Activated naive CD8-positive, alpha-beta T cell treated with anti-CD3 and anti-CD28 coated beads, Interleukin-2, amount 50 U/mL, for 24 hours (primary cell): ENCODE results near the gene GPD2.

Experiments
- ATAC-seq: fragments of 150-1000 bp; cut with Tn5 transposase; one replicate; pipeline ENCODE4 v1.10.0; 2021
- DNase-seq: peaks from one replicate; pipeline ENCODE4 v3.0.0; 2021
- H3K27ac Mint-ChIP-seq: one replicate; pipeline ENCODE4 v1.8.0; 2021; ENCODE audit warnings: mild to moderate bottlenecking, mixed read lengths
- H3K27me3 Mint-ChIP-seq: one replicate; pipeline ENCODE4 v1.8.0; 2021; ENCODE audit warnings: mixed read lengths
- H3K36me3 Mint-ChIP-seq: one replicate; pipeline ENCODE4 v1.8.0; 2021; ENCODE audit warnings: low read depth, mixed read lengths
- H3K4me1 Mint-ChIP-seq: one replicate; pipeline ENCODE4 v1.8.0; 2021; ENCODE audit warnings: mixed read lengths
- H3K4me3 Mint-ChIP-seq: one replicate; pipeline ENCODE4 v1.8.0; 2021; ENCODE audit warnings: mild to moderate bottlenecking, moderate library complexity, mixed read lengths
- H3K9me3 Mint-ChIP-seq: one replicate; pipeline ENCODE4 v1.8.0; 2021; ENCODE audit warnings: mixed read lengths

The GPD2 gene

DNA sequence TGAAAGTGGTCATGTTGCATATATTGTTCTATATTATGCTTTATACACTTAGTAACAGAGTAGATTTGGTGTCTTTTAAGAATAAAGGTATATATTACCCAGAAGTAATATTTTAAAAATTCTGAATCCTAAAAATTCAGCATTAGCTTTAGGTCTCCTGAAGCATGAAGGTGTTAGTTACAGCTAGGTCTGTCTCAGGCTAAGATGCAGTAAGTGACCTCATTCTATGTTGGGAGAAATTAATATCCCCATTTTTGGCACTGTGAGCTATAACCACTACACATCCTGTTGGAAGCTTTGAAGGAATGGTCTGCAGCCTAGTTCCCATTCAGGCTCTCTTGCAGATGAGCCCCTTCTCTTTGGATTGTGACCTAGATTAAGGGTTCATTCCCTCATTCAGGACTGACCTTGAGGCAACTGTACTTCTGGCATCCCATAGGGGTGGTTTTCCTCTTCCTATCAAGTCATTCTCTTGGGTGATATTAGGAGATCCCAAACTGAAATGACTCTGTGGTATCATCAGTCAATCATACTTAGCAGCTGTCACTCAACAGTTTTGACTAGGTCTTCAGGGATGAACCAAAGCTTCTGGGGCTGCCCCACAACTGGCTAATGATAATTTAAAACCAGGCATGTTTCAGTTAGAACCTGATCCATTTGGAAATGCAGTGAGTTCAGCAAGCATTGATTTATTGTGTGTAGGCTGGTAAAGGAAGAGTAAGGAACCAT is 117.7 kb downstream of the GPD2 start:
- Mint-ChIP-seq H3K27me3 (no peaks in the 10 kb centered on the region), H3K4me3 (no peak overlapping the region), H3K27ac (no peak overlapping the region), H3K4me1 (no peaks in the 10 kb centered on the region), H3K36me3 (peaks cover 28% of the 10 kb centered on the region), H3K9me3 (no peaks in the 10 kb centered on the region)
- ATAC-seq (no peak), DNase-seq (no peak)

DNA sequence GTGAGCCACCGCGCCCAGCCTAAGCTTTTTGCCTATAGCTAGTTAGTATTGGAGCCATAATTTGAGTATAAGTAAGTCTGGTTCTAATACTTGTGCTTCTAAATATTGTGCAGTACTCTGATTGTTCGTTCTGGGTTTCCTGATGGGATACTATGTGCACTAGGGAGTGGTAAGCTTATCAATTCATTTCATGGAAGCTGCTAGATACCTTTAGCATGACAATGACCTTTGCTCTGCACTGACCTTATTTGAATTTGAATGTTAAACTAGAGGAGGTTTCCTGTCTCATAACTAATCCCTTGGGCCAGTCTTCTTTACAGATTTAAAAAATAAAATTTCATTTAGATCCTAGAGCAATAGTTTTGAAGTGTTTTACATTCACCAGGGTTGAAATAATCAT is 125.1 kb downstream of the GPD2 start:
- Mint-ChIP-seq H3K4me1 (peaks cover 13% of the 10 kb centered on the region), H3K27me3 (no peaks in the 10 kb centered on the region), H3K36me3 (peaks cover 31% of the 10 kb centered on the region), H3K4me3 (no peak overlapping the region), H3K27ac (no peak overlapping the region), H3K9me3 (no peaks in the 10 kb centered on the region)
- DNase-seq: no peak
- ATAC-seq: no peak

DNA sequence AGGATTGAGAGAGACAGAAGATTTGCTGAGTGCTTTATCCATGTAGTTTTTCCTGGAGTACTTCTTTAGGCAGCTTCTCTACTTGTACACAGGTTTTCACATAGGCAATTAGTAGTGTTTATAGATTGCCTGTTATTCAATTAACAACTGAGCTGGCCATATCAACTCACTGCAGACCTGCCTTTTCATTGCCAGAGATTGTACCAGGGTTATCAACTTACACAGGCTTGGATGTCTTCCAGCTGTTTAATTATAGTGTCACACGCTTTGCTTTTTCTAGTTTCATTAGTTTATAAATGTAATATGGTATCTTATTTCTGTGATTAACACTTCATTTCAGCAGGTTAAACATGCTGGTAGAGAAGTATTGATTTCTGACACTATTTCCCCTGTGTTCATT is 125.9 kb downstream of the GPD2 start:
- no peaks in the 10 kb centered on the region for H3K9me3 Mint-ChIP-seq
- H3K4me1 Mint-ChIP-seq: peaks cover 16% of the 10 kb centered on the region
- H3K4me3 Mint-ChIP-seq: no peak overlapping the region
- H3K27ac Mint-ChIP-seq: no peak overlapping the region
- ATAC-seq (no peak), DNase-seq (no peak)
- H3K27me3 Mint-ChIP-seq: no peaks in the 10 kb centered on the region
- peaks cover 31% of the 10 kb centered on the region for H3K36me3 Mint-ChIP-seq

DNA sequence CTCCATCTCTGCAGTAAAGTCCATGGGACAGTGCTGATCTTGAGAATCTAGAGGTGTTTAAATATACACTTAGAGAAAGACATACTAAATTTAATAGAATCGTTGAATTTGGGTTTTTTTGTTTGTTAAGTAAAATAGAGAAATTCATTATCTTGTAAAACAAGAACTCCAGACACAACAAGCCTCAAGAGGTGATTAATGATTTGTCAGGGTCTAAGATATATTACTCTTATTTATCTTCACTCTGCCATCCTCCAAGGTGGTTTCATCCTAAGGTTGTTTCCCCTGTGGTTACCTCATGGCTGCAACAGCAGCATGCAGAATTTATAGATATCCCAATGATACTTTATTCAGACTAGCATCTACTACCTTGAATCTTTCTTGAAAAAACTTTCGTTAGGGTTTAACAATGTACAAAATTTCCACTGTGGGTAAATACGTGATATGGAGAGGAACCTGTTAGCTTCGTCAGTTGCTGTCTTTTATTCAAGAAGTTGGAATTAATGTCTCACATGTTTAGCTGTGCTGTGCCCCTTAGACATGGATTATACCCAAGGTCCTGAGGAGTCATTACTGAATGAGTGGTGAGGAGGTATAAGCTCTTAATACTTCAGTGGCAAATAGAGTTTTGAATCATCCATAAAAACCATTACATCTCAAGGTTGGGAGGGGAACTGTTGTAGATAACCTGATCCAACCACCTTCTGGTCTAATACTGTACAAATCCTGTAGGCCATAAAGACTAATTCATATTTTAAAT is 128.0 kb downstream of the GPD2 start:
- Mint-ChIP-seq H3K27ac (peak overlapping the region; percentile 52), H3K27me3 (no peaks in the 10 kb centered on the region), H3K9me3 (no peaks in the 10 kb centered on the region), H3K4me1 (peaks cover 16% of the 10 kb centered on the region), H3K4me3 (no peak overlapping the region), H3K36me3 (peaks cover 17% of the 10 kb centered on the region)
- DNase-seq: no peak
- peak; percentile 63 for ATAC-seq

DNA sequence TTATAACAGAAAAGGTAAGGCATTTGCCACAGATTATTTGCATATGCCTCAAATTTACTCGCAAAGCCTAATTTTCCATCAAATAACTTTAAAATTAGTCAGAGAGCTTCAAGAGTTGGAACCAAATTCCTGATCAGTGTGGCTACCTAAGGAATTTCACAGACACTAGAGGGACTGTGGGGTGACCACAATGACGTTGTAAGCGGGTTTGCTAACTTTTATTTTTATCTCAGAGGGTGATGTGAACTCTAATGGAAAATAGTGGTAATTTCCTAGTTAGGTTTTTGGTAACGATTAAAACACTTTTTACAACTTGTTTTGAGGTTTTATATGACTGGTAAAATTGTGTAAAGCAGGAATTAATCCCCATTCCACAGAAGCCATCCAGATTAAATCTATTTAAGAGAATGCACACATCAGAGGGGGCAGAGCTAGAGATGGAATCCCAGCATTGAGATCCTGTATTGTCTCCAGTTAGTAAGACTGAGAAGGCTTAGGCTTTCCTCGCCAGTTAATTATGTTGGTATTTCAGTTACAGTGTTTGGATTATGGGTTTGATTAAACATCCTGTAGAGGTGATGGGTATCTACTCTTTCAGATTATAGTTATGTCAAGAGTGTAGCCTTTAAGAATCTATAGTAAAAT is 129.0 kb downstream of the GPD2 start:
- Mint-ChIP-seq H3K27me3 (no peaks in the 10 kb centered on the region), H3K36me3 (peaks cover 21% of the 10 kb centered on the region), H3K9me3 (no peaks in the 10 kb centered on the region), H3K4me3 (peak overlapping the region; percentile 8), H3K27ac (peak overlapping the region; percentile 61), H3K4me1 (peaks cover 16% of the 10 kb centered on the region)
- ATAC-seq (no peak), DNase-seq (no peak)

DNA sequence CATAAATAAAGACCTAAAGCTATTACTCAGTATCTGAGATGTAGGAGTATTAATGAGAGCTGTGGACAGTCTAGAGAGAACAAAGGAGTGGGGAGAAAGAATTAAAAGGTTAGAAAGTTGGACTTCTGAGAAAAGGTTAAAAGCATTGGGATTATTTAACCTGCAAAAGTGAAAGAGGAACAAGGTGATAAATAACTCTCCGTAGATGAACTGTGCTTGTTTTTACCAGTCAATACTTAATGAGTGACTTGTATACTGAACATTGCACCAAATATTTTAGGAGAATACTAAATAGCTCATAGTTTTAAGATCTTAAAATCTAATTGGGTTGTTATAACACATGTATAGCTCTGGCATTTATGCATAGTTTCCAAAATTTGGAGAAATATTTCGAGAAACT is 137.5 kb downstream of the GPD2 start:
- no peak overlapping the region for H3K4me3 Mint-ChIP-seq
- H3K27me3 Mint-ChIP-seq: no peaks in the 10 kb centered on the region
- H3K36me3 Mint-ChIP-seq: peaks cover 53% of the 10 kb centered on the region
- ATAC-seq (no peak), DNase-seq (no peak)
- no peak overlapping the region for H3K27ac Mint-ChIP-seq
- peaks cover 19% of the 10 kb centered on the region for H3K4me1 Mint-ChIP-seq
- H3K9me3 Mint-ChIP-seq: no peaks in the 10 kb centered on the region

DNA sequence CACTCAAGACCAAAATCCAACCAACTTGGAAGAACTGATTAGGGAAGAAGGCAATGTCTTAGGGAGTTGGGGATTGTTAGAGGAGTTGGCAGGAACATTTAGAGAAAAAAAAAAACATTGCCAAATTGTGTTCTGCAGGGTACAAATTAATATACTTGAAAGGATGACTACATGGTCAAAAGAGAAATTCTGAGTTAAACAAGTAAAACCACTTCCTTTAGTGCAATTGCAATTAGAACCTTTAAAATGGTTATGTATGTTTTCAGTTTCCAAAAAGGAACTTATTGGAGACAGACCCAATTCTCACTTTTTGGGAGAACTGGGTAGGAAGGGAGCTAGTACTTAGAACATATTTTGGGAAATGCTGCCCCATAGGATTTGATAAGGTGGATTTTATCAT is 137.9 kb downstream of the GPD2 start:
- peaks cover 19% of the 10 kb centered on the region for H3K4me1 Mint-ChIP-seq
- no peaks in the 10 kb centered on the region for H3K27me3 Mint-ChIP-seq
- peaks cover 53% of the 10 kb centered on the region for H3K36me3 Mint-ChIP-seq
- H3K27ac Mint-ChIP-seq: no peak overlapping the region
- H3K4me3 Mint-ChIP-seq: no peak overlapping the region
- no peaks in the 10 kb centered on the region for H3K9me3 Mint-ChIP-seq
- ATAC-seq (no peak), DNase-seq (no peak)

DNA sequence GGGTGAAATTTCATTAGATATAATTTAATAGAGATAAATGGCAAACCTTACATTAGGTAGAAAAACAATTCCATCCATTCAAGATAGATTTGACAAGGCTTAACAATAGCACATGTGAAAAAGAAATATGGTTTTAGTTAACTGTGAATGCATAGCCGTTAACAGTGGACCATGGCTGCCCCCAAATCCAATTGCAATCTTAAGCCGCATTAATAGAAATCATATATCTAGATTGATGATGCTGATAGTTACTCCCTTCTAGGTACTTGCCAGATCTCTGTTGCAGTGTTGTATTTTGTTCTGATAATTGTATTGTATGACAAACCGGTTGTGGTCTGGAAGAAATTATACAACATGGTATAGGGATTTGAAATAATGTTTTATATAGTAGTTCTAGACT is 139.8 kb downstream of the GPD2 start:
- Mint-ChIP-seq H3K4me1 (peaks cover 24% of the 10 kb centered on the region), H3K27me3 (no peaks in the 10 kb centered on the region), H3K27ac (no peak overlapping the region), H3K9me3 (no peaks in the 10 kb centered on the region), H3K36me3 (peaks cover 49% of the 10 kb centered on the region), H3K4me3 (no peak overlapping the region)
- ATAC-seq (no peak), DNase-seq (no peak)

DNA sequence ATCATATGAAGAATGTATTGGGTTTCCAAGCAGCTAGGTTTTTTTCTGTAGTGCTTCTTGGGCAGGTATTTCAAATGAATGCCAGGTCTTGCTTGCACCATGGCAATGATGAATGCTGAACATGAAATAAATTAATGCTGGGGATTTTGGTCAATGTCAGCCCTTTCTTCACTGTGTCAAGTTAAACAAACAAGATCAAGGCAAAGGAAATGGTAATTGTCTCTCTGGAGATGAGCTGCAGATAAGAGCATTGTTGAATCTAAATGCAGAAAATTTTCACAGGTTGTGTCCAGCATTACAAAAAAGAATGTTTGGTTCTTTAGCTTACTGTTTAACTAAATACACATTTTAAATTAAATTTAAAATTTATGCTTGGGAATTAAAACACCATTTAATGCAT is 144.3 kb downstream of the GPD2 start:
- DNase-seq (no peak), ATAC-seq (no peak)
- H3K4me1 Mint-ChIP-seq: peaks cover 5% of the 10 kb centered on the region
- no peak overlapping the region for H3K27ac Mint-ChIP-seq
- H3K4me3 Mint-ChIP-seq: no peak overlapping the region
- no peaks in the 10 kb centered on the region for H3K27me3 Mint-ChIP-seq
- H3K36me3 Mint-ChIP-seq: peaks cover 21% of the 10 kb centered on the region
- no peaks in the 10 kb centered on the region for H3K9me3 Mint-ChIP-seq

DNA sequence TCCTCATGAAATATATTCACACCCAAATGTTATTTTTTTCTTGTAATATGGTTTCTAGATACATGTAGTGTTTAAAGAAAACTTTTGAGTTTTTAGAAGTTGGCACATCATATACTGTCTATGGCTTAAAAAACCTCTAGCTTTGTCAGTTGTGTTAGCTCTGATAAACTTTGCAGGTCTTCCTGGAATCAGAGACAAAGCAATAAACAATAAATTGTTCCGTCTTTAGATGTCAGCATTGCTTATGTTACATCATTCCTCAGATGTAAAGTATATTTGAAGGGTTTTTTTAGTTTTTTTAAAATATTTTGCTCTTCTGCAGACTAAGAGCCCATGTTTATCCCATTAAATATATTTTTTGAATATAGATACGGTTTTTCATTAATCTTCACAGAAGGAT is 145.1 kb downstream of the GPD2 start:
- Mint-ChIP-seq H3K4me1 (peaks cover 5% of the 10 kb centered on the region), H3K27me3 (no peaks in the 10 kb centered on the region), H3K9me3 (no peaks in the 10 kb centered on the region), H3K27ac (no peak overlapping the region), H3K36me3 (peaks cover 18% of the 10 kb centered on the region), H3K4me3 (no peak overlapping the region)
- DNase-seq: no peak
- ATAC-seq: no peak

DNA sequence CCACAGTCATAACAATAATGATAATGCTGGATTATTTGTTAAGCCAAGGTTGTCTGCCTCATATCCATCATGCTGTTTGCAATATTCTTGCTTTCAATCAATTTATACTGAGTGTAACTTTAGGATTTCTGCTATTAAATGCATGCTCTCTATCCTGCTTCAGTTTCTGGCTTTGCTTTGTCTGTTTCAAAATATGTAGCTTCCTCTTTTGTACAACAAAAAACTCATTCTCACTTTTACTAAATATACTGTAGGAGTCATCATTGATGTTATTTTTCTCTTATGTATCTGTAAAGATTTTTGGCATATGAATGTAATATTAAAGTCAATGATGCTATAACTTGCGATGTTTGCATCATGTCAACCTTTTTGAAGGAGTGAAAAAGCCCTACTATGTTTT is 149.3 kb downstream of the GPD2 start:
- DNase-seq: no peak
- no peak overlapping the region for H3K4me3 Mint-ChIP-seq
- no peaks in the 10 kb centered on the region for H3K27me3 Mint-ChIP-seq
- ATAC-seq: no peak
- H3K27ac Mint-ChIP-seq: no peak overlapping the region
- no peaks in the 10 kb centered on the region for H3K9me3 Mint-ChIP-seq
- peaks cover 7% of the 10 kb centered on the region for H3K36me3 Mint-ChIP-seq
- H3K4me1 Mint-ChIP-seq: peaks cover 8% of the 10 kb centered on the region

DNA sequence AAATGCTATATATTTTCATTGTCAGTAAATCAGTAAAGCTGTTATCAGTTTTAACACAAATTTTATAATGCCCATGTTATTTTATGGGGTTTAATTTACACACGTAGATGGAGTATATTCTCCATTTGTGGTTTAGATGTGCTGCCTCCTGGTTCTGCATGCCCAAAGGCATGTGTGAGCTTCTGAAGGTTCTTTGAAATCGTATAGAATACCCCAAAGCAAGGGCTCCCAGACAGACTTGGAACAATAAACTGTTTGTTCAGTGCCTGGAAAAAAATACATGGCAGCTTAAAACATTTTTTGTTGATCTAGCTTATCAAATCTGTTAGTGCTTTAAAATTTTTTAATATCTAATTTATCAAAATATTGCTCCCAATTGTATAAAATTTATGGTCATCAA is 150.4 kb downstream of the GPD2 start:
- DNase-seq (no peak), ATAC-seq (no peak)
- no peak overlapping the region for H3K27ac Mint-ChIP-seq
- no peaks in the 10 kb centered on the region for H3K27me3 Mint-ChIP-seq
- no peak overlapping the region for H3K4me3 Mint-ChIP-seq
- H3K4me1 Mint-ChIP-seq: peaks cover 4% of the 10 kb centered on the region
- peaks cover 6% of the 10 kb centered on the region for H3K36me3 Mint-ChIP-seq
- no peaks in the 10 kb centered on the region for H3K9me3 Mint-ChIP-seq

DNA sequence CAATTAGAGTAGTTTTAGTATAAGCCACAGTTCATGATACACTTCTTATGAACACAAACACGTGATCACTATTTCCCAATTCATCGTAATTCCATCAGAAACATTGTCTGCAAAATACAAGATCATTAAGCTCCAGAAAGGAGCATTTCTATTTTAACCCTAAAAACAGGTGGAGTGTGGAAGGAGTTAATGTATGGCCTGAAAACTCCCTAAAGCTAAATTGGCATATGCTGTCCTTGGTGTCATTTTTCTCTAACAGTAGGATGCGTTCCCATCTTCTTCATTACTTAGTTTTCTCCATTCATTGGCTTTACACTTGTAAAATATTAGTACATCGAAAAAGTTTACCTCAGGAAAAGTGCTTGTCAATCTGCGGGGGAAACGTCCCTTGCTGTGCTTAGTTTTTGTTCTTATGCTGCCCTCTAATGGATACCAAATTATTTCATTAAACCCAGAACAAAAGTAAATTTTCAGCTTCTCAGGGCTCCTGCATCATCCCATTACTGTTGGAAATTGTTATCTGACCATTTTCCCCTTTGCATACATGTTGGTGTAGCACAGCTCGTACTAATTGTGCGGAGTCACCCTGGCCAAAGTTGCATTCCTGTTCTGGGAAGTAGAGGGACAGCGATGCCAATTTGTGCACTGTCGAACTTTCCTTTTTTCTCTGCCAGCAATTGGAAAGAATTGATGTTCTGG is 153.4 kb downstream of the GPD2 start:
- H3K27ac Mint-ChIP-seq: no peak overlapping the region
- no peaks in the 10 kb centered on the region for H3K27me3 Mint-ChIP-seq
- peaks cover 4% of the 10 kb centered on the region for H3K4me1 Mint-ChIP-seq
- DNase-seq: no peak
- no peaks in the 10 kb centered on the region for H3K9me3 Mint-ChIP-seq
- peaks cover 4% of the 10 kb centered on the region for H3K36me3 Mint-ChIP-seq
- H3K4me3 Mint-ChIP-seq: no peak overlapping the region
- ATAC-seq: peak; percentile 54

DNA sequence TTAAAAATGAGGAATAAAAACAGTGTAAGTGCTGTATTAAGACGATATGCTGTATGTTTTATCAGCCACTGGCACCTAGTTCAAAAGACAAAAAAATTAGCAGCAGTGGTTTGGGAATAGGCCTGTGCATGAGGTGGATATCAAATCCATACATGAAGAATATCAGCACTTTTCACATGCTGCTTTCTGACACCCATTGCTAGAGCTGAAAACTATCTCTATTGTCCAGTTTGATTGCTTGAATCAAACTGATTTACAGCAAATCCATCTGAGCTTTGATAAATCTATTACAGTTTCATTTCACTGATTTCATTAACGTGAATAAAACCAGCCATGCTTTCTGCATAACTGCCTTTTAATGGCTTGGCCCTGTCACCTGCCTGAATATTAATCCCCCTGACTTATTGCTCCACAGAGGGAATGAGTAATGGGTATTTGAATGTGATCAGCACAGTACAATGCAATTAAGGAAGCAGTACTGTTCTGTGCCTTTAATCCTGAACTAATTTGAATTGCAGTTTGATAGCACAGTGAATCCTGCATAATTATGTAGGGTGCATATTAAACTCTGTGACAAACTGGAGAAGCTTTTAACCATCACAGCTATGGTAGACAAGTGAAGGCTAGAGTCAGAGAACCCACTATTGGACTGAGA is 154.0 kb downstream of the GPD2 start:
- H3K27me3 Mint-ChIP-seq: no peaks in the 10 kb centered on the region
- H3K4me3 Mint-ChIP-seq: no peak overlapping the region
- no peak overlapping the region for H3K27ac Mint-ChIP-seq
- no peaks in the 10 kb centered on the region for H3K36me3 Mint-ChIP-seq
- no peaks in the 10 kb centered on the region for H3K9me3 Mint-ChIP-seq
- peaks cover 4% of the 10 kb centered on the region for H3K4me1 Mint-ChIP-seq
- no peak for DNase-seq
- ATAC-seq: no peak
